H9 (cell line): ENCODE data around the gene SYCN. TPM values are rescaled to one million over a fixed set of nuclear protein-coding genes. Genes with fewer than 3 reads are reported as not detected.

ENCODE experiments used
- DNase-seq: peaks from one replicate; pipeline ENCODE4 v3.0.0-alpha.2; 2017
- H2AFZ ChIP-seq: one replicate; pipeline ENCODE4 v1.6.1; 2013; ENCODE audit warnings: mild to moderate bottlenecking, low read length, control low read depth, moderate library complexity
- H2AK5ac ChIP-seq: 2 replicates; pipeline ENCODE4 v1.6.1; 2013; ENCODE audit warnings: low read length, control low read depth, mixed read lengths; ENCODE audit not compliant: insufficient read length
- H2BK120ac ChIP-seq: one replicate; pipeline ENCODE4 v1.6.1; 2013; ENCODE audit warnings: low read depth, mild to moderate bottlenecking, low read length, control low read depth, inconsistent platforms; ENCODE audit not compliant: poor library complexity, severe bottlenecking
- H2BK12ac ChIP-seq: 2 replicates; pipeline ENCODE4 v1.6.1; 2013; ENCODE audit warnings: low read length, control low read depth, mixed read lengths, low read depth; ENCODE audit not compliant: insufficient read length
- H2BK15ac ChIP-seq: 2 replicates; pipeline ENCODE4 v1.6.1; 2013; ENCODE audit warnings: low read depth, low read length, control low read depth
- H2BK20ac ChIP-seq: one replicate; pipeline ENCODE4 v1.6.1; 2013; ENCODE audit warnings: low read depth, mild to moderate bottlenecking, low read length, control low read depth, inconsistent platforms; ENCODE audit not compliant: poor library complexity, severe bottlenecking
- H2BK5ac ChIP-seq: 2 replicates; pipeline ENCODE4 v1.6.1; 2013; ENCODE audit warnings: low read length, control low read depth, mixed read lengths; ENCODE audit not compliant: insufficient read length
- H3K14ac ChIP-seq: 2 replicates; pipeline ENCODE4 v1.6.1; 2013; ENCODE audit warnings: low read length, control low read depth; ENCODE audit not compliant: insufficient read depth
- H3K18ac ChIP-seq: 2 replicates; pipeline ENCODE4 v1.6.1; 2013; ENCODE audit warnings: low read depth, mild to moderate bottlenecking, mixed read lengths, low read length, control low read depth; ENCODE audit not compliant: insufficient read length
- H3K23ac ChIP-seq: 2 replicates; pipeline ENCODE4 v1.6.1; 2013; ENCODE audit warnings: low read length, control low read depth, mixed read lengths, low read depth; ENCODE audit not compliant: insufficient read length
- H3K23me2 ChIP-seq: 2 replicates; pipeline ENCODE4 v1.6.1; 2013; ENCODE audit warnings: low read depth, mild to moderate bottlenecking, mixed read lengths, low read length, control low read depth; ENCODE audit not compliant: insufficient read length, poor library complexity, severe bottlenecking
- H3K27ac ChIP-seq: 2 replicates; pipeline ENCODE4 v1.5.1; 2013; ENCODE audit warnings: low read length, control low read depth, mixed read lengths, low read depth; ENCODE audit not compliant: insufficient read length
- H3K27me3 ChIP-seq: 2 replicates; pipeline ENCODE4 v1.6.1; 2013; ENCODE audit warnings: low read length, control low read depth, inconsistent platforms; ENCODE audit not compliant: insufficient read depth
- H3K4ac ChIP-seq: 2 replicates; pipeline ENCODE4 v1.6.1; 2013; ENCODE audit warnings: low read depth, mild to moderate bottlenecking, control low read depth, inconsistent platforms, low read length, moderate library complexity
- H3K4me1 ChIP-seq: 2 replicates; pipeline ENCODE4 v1.6.1; 2013; ENCODE audit warnings: low read length, control low read depth, inconsistent platforms; ENCODE audit not compliant: insufficient read depth
- H3K4me2 ChIP-seq: 2 replicates; pipeline ENCODE4 v1.6.1; 2013; ENCODE audit warnings: low read length, control low read depth, mixed read lengths; ENCODE audit not compliant: insufficient read length, insufficient read depth
- H3K56ac ChIP-seq: 2 replicates; pipeline ENCODE4 v1.6.1; 2013; ENCODE audit warnings: low read depth, mild to moderate bottlenecking, mixed read lengths, low read length, control low read depth; ENCODE audit not compliant: insufficient read length
- H3K79me1 ChIP-seq: 2 replicates; pipeline ENCODE4 v1.6.1; 2013; ENCODE audit warnings: low read depth, mild to moderate bottlenecking, moderate library complexity, low read length, control low read depth, inconsistent platforms; ENCODE audit not compliant: insufficient read depth, poor library complexity, severe bottlenecking
- H3K79me2 ChIP-seq: 2 replicates; pipeline ENCODE4 v1.6.1; 2013; ENCODE audit warnings: low read length, control low read depth, inconsistent platforms; ENCODE audit not compliant: insufficient read depth
- H3K9ac ChIP-seq: 2 replicates; pipeline ENCODE4 v1.6.1; 2013; ENCODE audit warnings: low read length, control low read depth, mixed read lengths; ENCODE audit not compliant: insufficient read length; ENCODE audit errors: extremely low read depth
- H3K9me3 ChIP-seq: one replicate; pipeline ENCODE4 v1.6.1; 2013; ENCODE audit warnings: low read depth, low read length, inconsistent platforms; ENCODE audit not compliant: control insufficient read depth
- H3T11ph ChIP-seq: one replicate; pipeline ENCODE4 v1.6.1; 2013; ENCODE audit warnings: mild to moderate bottlenecking, low read length, control low read depth, inconsistent platforms
- H4K20me1 ChIP-seq: one replicate; pipeline ENCODE4 v1.6.1; 2013; ENCODE audit not compliant: control insufficient read depth, insufficient read length, insufficient read depth
- H4K5ac ChIP-seq: 2 replicates; pipeline ENCODE4 v1.6.1; 2013; ENCODE audit warnings: low read depth, mild to moderate bottlenecking, mixed read lengths, low read length, control low read depth; ENCODE audit not compliant: insufficient read length
- H4K8ac ChIP-seq: replicated peaks from 2 replicates; pipeline ENCODE4 v1.6.1; 2013; ENCODE audit warnings: low read length, control low read depth, mixed read lengths, low read depth; ENCODE audit not compliant: insufficient read length
- H4K91ac ChIP-seq: 2 replicates; pipeline ENCODE4 v1.6.1; 2013; ENCODE audit warnings: low read depth, mild to moderate bottlenecking, moderate library complexity, mixed read lengths, low read length, control low read depth; ENCODE audit not compliant: insufficient read length
- H3K27ac Mint-ChIP-seq, 3 experiments: 2 replicates in 2 of 3; 3 replicates in 1 of 3; pipeline ENCODE4 v1.8.0; 2020 to 2021; ENCODE audit warnings: mixed read lengths in 3 of 3, mild to moderate bottlenecking in 1 of 3, moderate library complexity in 1 of 3
- H3K27me3 Mint-ChIP-seq: 2 replicates; pipeline ENCODE4 v1.8.0; 2021; ENCODE audit warnings: low read depth, mild to moderate bottlenecking, moderate library complexity, mixed read lengths
- H3K36me3 Mint-ChIP-seq, 3 experiments: 2 replicates in 2 of 3; 3 replicates in 1 of 3; pipeline ENCODE4 v1.8.0; 2020 to 2021; ENCODE audit warnings: low read depth in 3 of 3, mixed read lengths in 3 of 3; ENCODE audit not compliant: insufficient read depth in 1 of 3
- H3K4me1 Mint-ChIP-seq, 2 experiments: 2 replicates each; pipeline ENCODE4 v1.8.0; 2020; ENCODE audit warnings: mixed read lengths in 2 of 2
- H3K4me3 Mint-ChIP-seq, 2 experiments: 2 replicates in 1 of 2; 3 replicates in 1 of 2; pipeline ENCODE4 v1.8.0; 2020 to 2021; ENCODE audit warnings: mild to moderate bottlenecking in 2 of 2, mixed read lengths in 2 of 2, moderate library complexity in 1 of 2
- H3K9me3 Mint-ChIP-seq, 2 experiments: 2 replicates in 1 of 2; 3 replicates in 1 of 2; pipeline ENCODE4 v1.8.0; 2020; ENCODE audit warnings: mild to moderate bottlenecking in 2 of 2, mixed read lengths in 2 of 2, moderate library complexity in 1 of 2
- CTCF ChIP-seq: fragments of 200-600 bp; sonication (generic); conservative IDR thresholded peaks from 3 replicates; pipeline ENCODE4 v1.8.0; 2021; ENCODE audit warnings: antibody characterized with exemption, mild to moderate bottlenecking
- WGBS: extraction: QIAGEN DNeasy Blood & Tissue Kit; methylation state at CpG from one replicate; pipeline ENCODE4 v1.1.7; 2013; ENCODE audit warnings: missing lambda C conversion rate, low lambda C conversion rate, mixed read lengths; ENCODE audit not compliant: insufficient read length; ENCODE audit errors: extremely low coverage; 5-methylcytosine and 5-hydroxymethylcytosine counted together
- total RNA-seq: library from RNA; stranded (reverse); gene quantifications from 2 replicates; pipeline ENCODE4 v1.2.1, GENCODE V29; 2021

SYCN gene
- total RNA-seq, 1 experiment from 2014 or later = not detected

- Histone ChIP-seq H2AK5ac (no peak overlapping the region), H3K27ac (no peak overlapping the region), H3T11ph (no peak overlapping the region), H2AFZ (no peak overlapping the region), H3K4me1 (no peaks in the 10 kb centered on the region), H3K79me1 (no peaks in the 10 kb centered on the region), H3K9ac (no peak overlapping the region), H2BK12ac (no peak overlapping the region), H3K27me3 (peaks cover 3% of the 10 kb centered on the region; the same call in 1 of the 2 replicates), H2BK15ac (no peak overlapping the region), H4K91ac (no peak overlapping the region), H3K23me2 (no peaks in the 10 kb centered on the region), H3K56ac (no peak overlapping the region), H4K5ac (no peak overlapping the region), H3K4ac (no peak overlapping the region), H2BK5ac (no peak overlapping the region), H4K8ac (no peak overlapping the region), H3K18ac (no peak overlapping the region), H2BK20ac (no peak overlapping the region), H3K9me3 (no peaks in the 10 kb centered on the region), H3K79me2 (no peaks in the 10 kb centered on the region), H3K4me2 (no peak overlapping the region), H4K20me1 (no peaks in the 10 kb centered on the region), H3K14ac (no peak overlapping the region), H3K23ac (no peak overlapping the region), H2BK120ac (no peak overlapping the region)
- TF ChIP-seq CTCF = no peak
- H3K27ac Mint-ChIP-seq = no peak overlapping the region
- WGBS = no CpG with 5 or more reads among the region's 15 CpGs
- peaks cover 12 to 15% of the 10 kb centered on the region in 2 experiments for H3K9me3 Mint-ChIP-seq
- DNase-seq = no peak
- no peaks in the 10 kb centered on the region for H3K4me1 Mint-ChIP-seq
- H3K4me3 Mint-ChIP-seq = no peak overlapping the region
- H3K27me3 Mint-ChIP-seq = peaks cover 53% of the 10 kb centered on the region
- peaks cover 0 to 2% (median 0%) of the 10 kb centered on the region in 3 experiments; a peak in 2 of 7 replicates for H3K36me3 Mint-ChIP-seq
Observed at GRCh38 chr19:39218230-39219007, 14.4 kb upstream of the SYCN start.
